GM10266 (cell line): ENCODE results near the gene ATP7B.

Experiments used
- DNase-seq: peaks from one replicate; pipeline ENCODE4 v3.0.0; 2012; ENCODE audit errors: extremely low spot score
- TF ChIP-seq, protein P1 (sequence below): IDR thresholded peaks from 2 replicates; pipeline ENCODE4 v1.5.1; 2012; ENCODE audit warnings: mild to moderate bottlenecking, low read depth; ENCODE audit not compliant: control insufficient read depth, insufficient read depth; ENCODE audit errors: missing control alignments

ATP7B gene

DNA sequence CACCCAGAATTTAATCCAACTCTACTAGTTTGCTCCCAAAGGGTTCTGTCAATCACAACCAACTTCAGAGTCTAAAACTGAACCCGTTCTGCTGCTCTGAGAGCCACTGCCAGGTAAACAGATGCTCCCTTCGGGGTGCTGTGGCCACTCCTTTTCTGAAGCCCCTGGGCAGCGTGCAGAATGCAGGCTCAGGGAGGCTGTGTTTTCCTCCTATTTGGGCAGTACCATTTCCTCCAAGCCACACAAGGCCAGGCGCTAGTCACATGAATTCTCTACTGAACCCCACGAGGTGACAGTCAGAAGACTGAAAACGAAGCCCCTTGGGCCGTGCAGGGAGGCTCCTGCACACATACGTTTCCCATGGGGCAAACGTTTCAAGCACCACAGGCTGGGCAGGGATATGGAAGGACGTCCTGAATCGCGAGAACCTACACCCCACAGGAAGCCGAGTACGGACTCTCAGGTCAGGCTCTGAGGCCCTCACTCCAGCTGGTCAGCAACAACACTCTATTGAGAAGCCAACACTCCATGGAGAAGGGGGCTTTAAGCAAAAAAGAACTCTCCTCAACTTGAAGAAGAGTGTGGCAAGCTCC lies 77.7 kb downstream of the ATP7B start:
- TF ChIP-seq, protein P1, sequence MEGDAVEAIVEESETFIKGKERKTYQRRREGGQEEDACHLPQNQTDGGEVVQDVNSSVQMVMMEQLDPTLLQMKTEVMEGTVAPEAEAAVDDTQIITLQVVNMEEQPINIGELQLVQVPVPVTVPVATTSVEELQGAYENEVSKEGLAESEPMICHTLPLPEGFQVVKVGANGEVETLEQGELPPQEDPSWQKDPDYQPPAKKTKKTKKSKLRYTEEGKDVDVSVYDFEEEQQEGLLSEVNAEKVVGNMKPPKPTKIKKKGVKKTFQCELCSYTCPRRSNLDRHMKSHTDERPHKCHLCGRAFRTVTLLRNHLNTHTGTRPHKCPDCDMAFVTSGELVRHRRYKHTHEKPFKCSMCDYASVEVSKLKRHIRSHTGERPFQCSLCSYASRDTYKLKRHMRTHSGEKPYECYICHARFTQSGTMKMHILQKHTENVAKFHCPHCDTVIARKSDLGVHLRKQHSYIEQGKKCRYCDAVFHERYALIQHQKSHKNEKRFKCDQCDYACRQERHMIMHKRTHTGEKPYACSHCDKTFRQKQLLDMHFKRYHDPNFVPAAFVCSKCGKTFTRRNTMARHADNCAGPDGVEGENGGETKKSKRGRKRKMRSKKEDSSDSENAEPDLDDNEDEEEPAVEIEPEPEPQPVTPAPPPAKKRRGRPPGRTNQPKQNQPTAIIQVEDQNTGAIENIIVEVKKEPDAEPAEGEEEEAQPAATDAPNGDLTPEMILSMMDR = no peak
- no peak for DNase-seq

DNA sequence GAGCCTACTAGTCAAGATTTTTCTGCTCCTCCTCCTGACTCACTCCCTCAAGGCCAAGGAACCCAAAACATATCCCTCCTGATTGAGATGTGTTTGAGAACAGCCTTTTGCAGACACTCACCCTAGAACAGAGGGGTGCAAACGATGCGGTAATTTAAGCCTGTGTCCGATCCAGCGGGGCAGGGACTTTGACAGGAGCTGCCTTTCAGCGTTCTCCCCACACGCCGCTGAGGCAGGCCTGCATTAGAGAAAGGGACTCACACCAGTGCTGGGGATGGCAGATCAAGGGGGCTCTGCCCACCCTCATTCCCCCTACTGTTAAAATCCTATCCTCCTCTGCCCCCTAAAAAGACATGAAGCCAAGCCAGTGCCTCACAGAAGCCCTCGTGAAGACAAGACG lies 79.0 kb downstream of the ATP7B start:
- DNase-seq = no peak
- TF ChIP-seq, protein P1 = no peak

DNA sequence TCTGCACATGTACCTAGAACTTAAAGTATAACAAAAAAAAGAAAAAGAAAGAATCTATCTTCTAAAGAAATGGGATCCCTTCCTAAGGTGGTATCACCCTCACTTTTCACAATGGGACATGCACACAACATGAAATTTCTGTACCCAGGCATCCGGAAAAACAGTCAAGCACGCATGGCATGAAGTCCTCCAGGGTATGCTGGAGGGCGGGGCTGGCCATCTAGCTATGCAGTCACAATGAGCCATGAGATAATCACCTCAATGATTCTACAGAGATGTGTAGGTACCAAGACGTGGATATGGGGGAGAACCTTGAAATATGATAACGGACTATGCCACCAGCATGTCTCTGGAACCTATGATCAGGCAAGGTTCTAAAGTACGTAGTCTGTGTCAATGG lies 79.6 kb downstream of the ATP7B start:
- TF ChIP-seq, protein P1 = no peak
- no peak for DNase-seq

DNA sequence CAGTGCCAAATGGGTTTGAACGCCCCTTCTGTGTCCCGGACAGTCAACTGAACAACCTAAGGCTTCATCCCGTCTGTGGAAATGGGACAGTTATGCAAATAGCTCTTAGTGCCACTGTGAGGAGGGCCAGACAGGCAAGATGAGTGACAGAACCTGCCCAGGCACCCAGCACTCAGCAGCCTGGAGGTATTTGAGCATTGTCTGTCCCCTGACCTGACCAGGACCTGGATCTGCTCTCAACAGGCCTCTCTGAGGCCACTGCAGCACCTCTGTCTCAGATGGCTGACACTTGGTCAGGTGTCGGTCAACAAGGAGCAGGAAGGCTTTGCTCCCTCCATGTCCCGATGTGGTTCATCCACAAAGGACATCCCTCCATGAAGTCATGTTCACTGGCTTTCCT lies 81.6 kb downstream of the ATP7B start:
- DNase-seq = no peak
- TF ChIP-seq, protein P1 = no peak

DNA sequence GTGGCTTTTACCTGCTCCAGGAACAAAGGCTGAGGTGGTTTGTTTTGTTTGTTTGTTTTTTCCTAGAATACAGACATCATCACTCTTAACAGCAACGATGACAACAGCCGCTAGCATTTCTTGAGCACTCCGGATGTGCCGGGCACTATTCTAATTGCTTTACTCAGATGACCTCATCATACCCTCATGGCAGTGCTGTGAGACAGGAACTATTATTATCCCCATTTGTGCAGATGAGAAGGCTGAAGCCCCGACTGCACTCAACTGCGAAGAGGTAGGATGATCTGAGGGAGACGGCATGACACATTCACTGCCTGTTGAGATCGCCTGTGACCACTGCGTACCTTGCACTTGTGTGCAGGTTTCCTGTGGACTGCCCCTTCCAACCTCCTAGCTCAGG lies 83.0 kb downstream of the ATP7B start:
- TF ChIP-seq, protein P1 = no peak
- no peak for DNase-seq

DNA sequence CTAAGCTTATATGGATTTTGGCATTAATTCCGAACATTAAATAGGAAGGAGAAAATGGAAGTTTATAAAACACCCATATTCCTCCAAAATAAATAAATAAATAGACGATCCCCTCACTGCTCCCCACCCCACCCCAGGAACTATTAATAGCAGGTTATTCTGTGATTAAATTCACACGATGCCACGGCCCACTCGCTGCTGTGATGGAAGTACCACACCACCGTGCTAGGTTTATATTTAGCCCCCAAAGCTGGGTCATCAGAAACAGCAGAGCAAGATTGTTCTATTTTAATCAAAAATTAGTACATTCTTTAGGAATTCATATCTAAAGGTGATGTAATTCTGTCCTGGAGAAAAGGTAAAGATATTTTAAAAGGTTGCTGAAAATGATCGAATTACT lies 84.1 kb downstream of the ATP7B start:
- TF ChIP-seq, protein P1 = no peak

DNA sequence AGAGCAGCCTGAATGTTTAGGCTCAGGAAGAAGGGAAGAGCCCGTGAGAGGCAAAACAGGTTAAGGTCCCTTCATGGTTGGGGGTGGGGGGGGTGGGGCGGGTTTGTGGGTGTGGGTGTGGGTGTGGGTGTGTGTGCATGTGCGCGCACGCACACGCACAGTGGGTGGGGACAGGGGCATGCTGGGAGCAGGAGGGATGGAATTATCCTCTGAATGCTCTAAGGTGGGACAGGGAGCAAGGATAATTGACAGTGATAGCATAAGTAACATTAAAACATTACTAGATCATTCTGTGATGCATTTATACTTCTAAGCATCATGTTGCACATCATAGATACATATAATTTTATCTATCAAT lies 84.7 kb downstream of the ATP7B start:
- TF ChIP-seq, protein P1 = no peak
- DNase-seq = no peak

More for the DNA sequence above, 84.1 kb downstream of the ATP7B start:
- DNase-seq = no peak
